ENCODE measurements around the gene SLC9C1. TPM values are rescaled to one million over a fixed set of nuclear protein-coding genes. Genes with fewer than 3 reads are reported as not detected.

SLC9C1 gene
- total and polyA plus RNA-seq, 2 of the 13 experiments (the other 11 are each of a cell fraction or from before 2014, with no cell fraction given) = not detected

DNA sequence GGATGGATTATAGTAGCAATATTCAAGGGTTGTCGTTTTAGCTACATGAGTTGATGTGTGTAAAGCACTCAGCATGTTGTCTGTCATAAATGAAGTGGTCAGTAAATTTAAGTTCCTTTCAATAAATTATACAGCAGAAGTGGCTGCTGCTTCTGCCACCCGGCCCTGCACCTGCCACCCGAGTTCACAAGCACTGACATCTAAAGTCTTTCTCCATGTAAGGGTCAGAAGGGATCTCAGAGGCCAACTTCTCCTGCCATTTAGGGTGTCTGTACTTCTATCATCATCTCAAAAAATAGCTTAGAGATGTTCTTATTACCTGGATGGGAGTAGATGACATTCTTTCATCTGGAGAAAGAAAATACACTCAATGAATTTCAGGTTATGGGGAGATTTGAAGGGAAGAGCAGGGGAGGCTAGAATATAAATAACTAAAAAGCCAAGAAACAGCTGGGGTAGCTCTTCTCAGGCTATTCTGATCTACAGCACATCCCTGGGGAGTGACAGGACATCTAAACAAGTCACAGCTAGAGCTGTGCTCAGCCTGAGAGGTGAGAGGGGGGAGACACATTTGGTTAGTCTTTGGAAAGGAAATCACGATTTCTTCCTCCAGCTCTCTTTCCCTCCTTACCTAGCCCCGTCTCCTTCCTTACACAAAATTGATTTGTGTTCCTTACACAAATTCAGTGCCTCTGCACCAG is 169.0 kb downstream of the SLC9C1 start:
- CTCF ChIA-PET (ENCODE audit: low intra/inter-chr PET ratio, low total read pairs) = no interaction called here
- H3K4me2 ChIP-seq (ENCODE audit: low read depth, low read length) = no peak overlapping the region
- no peak for ATAC-seq
- POLR2A ChIA-PET = no interaction called here
- in situ Hi-C loops (cut with HindIII; ENCODE audit: extremely low pct_ligation_motif_present, low pct_unique_long_range_greater_than_20kb) = no loop called here
- BruUV-seq (replicated peaks) = no TSS peak
- intact Hi-C loops (cut with micrococcal nuclease; ENCODE audit: unreplicated experiment) = no loop called here
- H3K9ac ChIP-seq (ENCODE audit: insufficient read depth, low read depth, low read length) = no peak overlapping the region
- TF ChIP-seq ZFP36 (IDR thresholded peaks at IDR 0.05; ENCODE audit: borderline replicate concordance, low read depth, low read length, partially characterized antibody) (no peak), MXD4 (CRISPR knock-in tag; IDR thresholded peaks at IDR 0.05) (no peak), ZNF260 (CRISPR knock-in tag; IDR thresholded peaks at IDR 0.05; ENCODE audit: borderline replicate concordance, low read depth) (no peak), HNF4G (IDR thresholded peaks at IDR 0.05; ENCODE audit: borderline replicate concordance, low read depth, low read length) (no peak), HNF4G (CRISPR knock-in tag; IDR thresholded peaks at IDR 0.05; ENCODE audit: borderline replicate concordance, low read depth) (no peak), ZIK1 (CRISPR knock-in tag; IDR thresholded peaks at IDR 0.05; ENCODE audit: borderline replicate concordance, low read depth) (no peak), ZNF263 (CRISPR knock-in tag; IDR thresholded peaks at IDR 0.05) (no peak), TCF7L2 (IDR thresholded peaks at IDR 0.05; ENCODE audit: low read depth, low read length) (no peak), HNRNPLL (IDR thresholded peaks at IDR 0.05; ENCODE audit: low read depth, low read length, poor library complexity, severe bottlenecking) (no peak), ZNF670 (CRISPR knock-in tag; IDR thresholded peaks at IDR 0.05; ENCODE audit: borderline replicate concordance) (no peak), ZNF296 (CRISPR knock-in tag; conservative IDR thresholded peaks at IDR 0.05) (no peak)
- TF ChIP-seq, protein P1, sequence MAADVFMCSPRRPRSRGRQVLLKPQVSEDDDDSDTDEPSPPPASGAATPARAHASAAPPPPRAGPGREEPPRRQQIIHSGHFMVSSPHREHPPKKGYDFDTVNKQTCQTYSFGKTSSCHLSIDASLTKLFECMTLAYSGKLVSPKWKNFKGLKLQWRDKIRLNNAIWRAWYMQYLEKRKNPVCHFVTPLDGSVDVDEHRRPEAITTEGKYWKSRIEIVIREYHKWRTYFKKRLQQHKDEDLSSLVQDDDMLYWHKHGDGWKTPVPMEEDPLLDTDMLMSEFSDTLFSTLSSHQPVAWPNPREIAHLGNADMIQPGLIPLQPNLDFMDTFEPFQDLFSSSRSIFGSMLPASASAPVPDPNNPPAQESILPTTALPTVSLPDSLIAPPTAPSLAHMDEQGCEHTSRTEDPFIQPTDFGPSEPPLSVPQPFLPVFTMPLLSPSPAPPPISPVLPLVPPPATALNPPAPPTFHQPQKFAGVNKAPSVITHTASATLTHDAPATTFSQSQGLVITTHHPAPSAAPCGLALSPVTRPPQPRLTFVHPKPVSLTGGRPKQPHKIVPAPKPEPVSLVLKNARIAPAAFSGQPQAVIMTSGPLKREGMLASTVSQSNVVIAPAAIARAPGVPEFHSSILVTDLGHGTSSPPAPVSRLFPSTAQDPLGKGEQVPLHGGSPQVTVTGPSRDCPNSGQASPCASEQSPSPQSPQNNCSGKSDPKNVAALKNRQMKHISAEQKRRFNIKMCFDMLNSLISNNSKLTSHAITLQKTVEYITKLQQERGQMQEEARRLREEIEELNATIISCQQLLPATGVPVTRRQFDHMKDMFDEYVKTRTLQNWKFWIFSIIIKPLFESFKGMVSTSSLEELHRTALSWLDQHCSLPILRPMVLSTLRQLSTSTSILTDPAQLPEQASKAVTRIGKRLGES (CRISPR knock-in tag; IDR thresholded peaks at IDR 0.05; ENCODE audit: borderline replicate concordance) = no peak
- TF ChIP-seq, protein P2, sequence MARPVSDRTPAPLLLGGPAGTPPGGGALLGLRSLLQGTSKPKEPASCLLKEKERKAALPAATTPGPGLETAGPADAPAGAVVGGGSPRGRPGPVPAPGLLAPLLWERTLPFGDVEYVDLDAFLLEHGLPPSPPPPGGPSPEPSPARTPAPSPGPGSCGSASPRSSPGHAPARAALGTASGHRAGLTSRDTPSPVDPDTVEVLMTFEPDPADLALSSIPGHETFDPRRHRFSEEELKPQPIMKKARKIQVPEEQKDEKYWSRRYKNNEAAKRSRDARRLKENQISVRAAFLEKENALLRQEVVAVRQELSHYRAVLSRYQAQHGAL (CRISPR knock-in tag; IDR thresholded peaks at IDR 0.05; ENCODE audit: not compliant biosample characterization) = no peak
- TF ChIP-seq, protein P3, sequence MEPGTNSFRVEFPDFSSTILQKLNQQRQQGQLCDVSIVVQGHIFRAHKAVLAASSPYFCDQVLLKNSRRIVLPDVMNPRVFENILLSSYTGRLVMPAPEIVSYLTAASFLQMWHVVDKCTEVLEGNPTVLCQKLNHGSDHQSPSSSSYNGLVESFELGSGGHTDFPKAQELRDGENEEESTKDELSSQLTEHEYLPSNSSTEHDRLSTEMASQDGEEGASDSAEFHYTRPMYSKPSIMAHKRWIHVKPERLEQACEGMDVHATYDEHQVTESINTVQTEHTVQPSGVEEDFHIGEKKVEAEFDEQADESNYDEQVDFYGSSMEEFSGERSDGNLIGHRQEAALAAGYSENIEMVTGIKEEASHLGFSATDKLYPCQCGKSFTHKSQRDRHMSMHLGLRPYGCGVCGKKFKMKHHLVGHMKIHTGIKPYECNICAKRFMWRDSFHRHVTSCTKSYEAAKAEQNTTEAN (CRISPR knock-in tag; conservative IDR thresholded peaks at IDR 0.05) = no peak
- TF ChIP-seq, protein P4, sequence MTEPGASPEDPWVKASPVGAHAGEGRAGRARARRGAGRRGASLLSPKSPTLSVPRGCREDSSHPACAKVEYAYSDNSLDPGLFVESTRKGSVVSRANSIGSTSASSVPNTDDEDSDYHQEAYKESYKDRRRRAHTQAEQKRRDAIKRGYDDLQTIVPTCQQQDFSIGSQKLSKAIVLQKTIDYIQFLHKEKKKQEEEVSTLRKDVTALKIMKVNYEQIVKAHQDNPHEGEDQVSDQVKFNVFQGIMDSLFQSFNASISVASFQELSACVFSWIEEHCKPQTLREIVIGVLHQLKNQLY (CRISPR knock-in tag; IDR thresholded peaks at IDR 0.05) = no peak
- H4K20me1 ChIP-seq (ENCODE audit: insufficient read depth, low read length) = no peaks in the 10 kb centered on the region
- no peak overlapping the region for H2AFZ ChIP-seq (ENCODE audit: low read length)
- no peaks in the 10 kb centered on the region for H3K9me3 ChIP-seq (ENCODE audit: low read length)
- no peak for DNase-seq (ENCODE audit: low spot score)
- no peaks in the 10 kb centered on the region for H3K27me3 ChIP-seq (ENCODE audit: control insufficient read depth in 1 of 2, insufficient read depth in 2 of 2, low read length in 2 of 2)
- H3K27ac ChIP-seq (ENCODE audit: extremely low read length, insufficient read depth, low read length) = no peak overlapping the region
- no peaks in the 10 kb centered on the region for H3K36me3 ChIP-seq (replicated peaks in 1 of 2; ENCODE audit: control insufficient read depth in 1 of 2, insufficient read depth in 2 of 2, low read length in 2 of 2)
- 17% methylated on average over 4 of the region's 5 CpGs for WGBS (ENCODE audit: low lambda C conversion rate)
- H3K79me2 ChIP-seq (ENCODE audit: insufficient read depth, low read length) = no peaks in the 10 kb centered on the region
- no peak for FAIRE-seq
- H3K4me3 ChIP-seq (replicated peaks in 1 of 3; ENCODE audit: insufficient read depth in 1 of 3, low read depth in 2 of 3, low read length in 3 of 3) = no peak overlapping the region
- H3K4me1 ChIP-seq (ENCODE audit: insufficient read depth, low read length) = no peaks in the 10 kb centered on the region
